ENCODE results near the gene ACSS3.

- TF ChIP-seq CTCF (conservative IDR thresholded peaks at IDR 0.05 in 1 of 2, IDR thresholded peaks at IDR 0.05 in 1 of 2; ENCODE audit: extremely low read depth in 1 of 2, insufficient read depth in 1 of 2, low read depth in 1 of 2, low read length in 2 of 2): no peak
- TF ChIP-seq EZH2 (IDR thresholded peaks at IDR 0.05; ENCODE audit: borderline replicate concordance, low read length): no peak
Observed at GRCh38 chr12:81206429-81206828, 128.6 kb downstream of the ACSS3 start.
